Osteocyte (in vitro differentiated cells): ENCODE data around the gene ZSCAN26. TPM values are rescaled to one million over a fixed set of nuclear protein-coding genes. Genes with fewer than 3 reads are reported as not detected.

Source experiments
- DNase-seq: peaks from one replicate; pipeline ENCODE4 v3.0.0; 2021; ENCODE audit warnings: mixed read lengths; ENCODE audit not compliant: unreplicated experiment; ENCODE audit errors: extremely low spot score
- H3K27ac Mint-ChIP-seq: one replicate; pipeline ENCODE4 v1.8.0; 2021; ENCODE audit warnings: mild to moderate bottlenecking, mixed read lengths; ENCODE audit not compliant: unreplicated experiment
- H3K27me3 Mint-ChIP-seq: one replicate; pipeline ENCODE4 v1.8.0; 2021; ENCODE audit warnings: mixed read lengths; ENCODE audit not compliant: unreplicated experiment
- H3K36me3 Mint-ChIP-seq: one replicate; pipeline ENCODE4 v1.8.0; 2021; ENCODE audit warnings: mixed read lengths; ENCODE audit not compliant: unreplicated experiment
- H3K4me1 Mint-ChIP-seq: one replicate; pipeline ENCODE4 v1.8.0; 2021; ENCODE audit warnings: mixed read lengths; ENCODE audit not compliant: unreplicated experiment
- H3K4me3 Mint-ChIP-seq: one replicate; pipeline ENCODE4 v1.8.0; 2021; ENCODE audit warnings: mild to moderate bottlenecking, moderate library complexity, mixed read lengths; ENCODE audit not compliant: unreplicated experiment
- H3K9me3 Mint-ChIP-seq: one replicate; pipeline ENCODE4 v1.8.0; 2021; ENCODE audit warnings: mixed read lengths; ENCODE audit not compliant: unreplicated experiment
- CTCF ChIP-seq: fragments of 200-600 bp; sonication (generic); IDR thresholded peaks from 2 replicates; pipeline ENCODE4 v1.5.0; 2021; ENCODE audit warnings: antibody characterized with exemption, mild to moderate bottlenecking, moderate library complexity
- total RNA-seq: library from RNA; stranded (reverse); gene quantifications from 2 replicates; pipeline ENCODE4 v1.2.1, GENCODE V29; 2021

ZSCAN26 gene
- total RNA-seq, 1 donor from 2014 or later: 19.8 TPM

GRCh38 chr6:28235912-28236452 is 31.0 kb upstream of the ZSCAN26 start:
- no peak for DNase-seq
- H3K4me3 Mint-ChIP-seq: no peak overlapping the region
- no peaks in the 10 kb centered on the region for H3K4me1 Mint-ChIP-seq
- TF ChIP-seq CTCF: no peak
- H3K9me3 Mint-ChIP-seq: no peaks in the 10 kb centered on the region
- no peak overlapping the region for H3K27ac Mint-ChIP-seq
- H3K36me3 Mint-ChIP-seq: peaks cover 35% of the 10 kb centered on the region
- H3K27me3 Mint-ChIP-seq: no peaks in the 10 kb centered on the region

DNA sequence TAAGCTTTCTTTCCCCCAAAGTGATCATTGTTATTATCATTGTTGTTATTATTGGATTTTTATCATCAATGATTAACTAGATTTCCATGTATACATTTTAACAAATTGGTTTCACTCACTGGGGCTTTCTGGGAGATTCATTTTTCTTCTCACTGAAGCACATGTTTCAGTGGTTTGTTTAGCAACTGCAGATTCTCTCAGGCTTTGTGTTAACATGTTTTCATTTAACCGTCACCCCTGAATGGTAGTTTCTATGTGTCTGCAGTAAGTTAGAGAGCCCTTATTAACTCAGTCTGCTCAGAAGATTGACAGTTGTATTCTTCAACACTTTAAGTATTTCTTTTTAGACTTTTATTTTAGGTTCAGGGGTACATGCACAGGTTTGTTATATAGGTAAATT is 27.3 kb upstream of the ZSCAN26 start:
- Mint-ChIP-seq H3K9me3 (no peaks in the 10 kb centered on the region), H3K27ac (no peak overlapping the region), H3K4me3 (no peak overlapping the region), H3K4me1 (no peaks in the 10 kb centered on the region), H3K27me3 (no peaks in the 10 kb centered on the region), H3K36me3 (peaks cover 23% of the 10 kb centered on the region)
- DNase-seq: no peak
- no peak for TF ChIP-seq CTCF

- H3K27ac Mint-ChIP-seq: no peak overlapping the region
- H3K4me3 Mint-ChIP-seq: no peak overlapping the region
- no peaks in the 10 kb centered on the region for H3K4me1 Mint-ChIP-seq
These were observed 26.5 kb upstream of the ZSCAN26 start for GRCh38 chr6:28240471-28240870.

GRCh38 chr6:28243946-28244345 is 23.0 kb upstream of the ZSCAN26 start:
- DNase-seq: no peak
- Mint-ChIP-seq H3K9me3 (no peaks in the 10 kb centered on the region), H3K4me3 (no peak overlapping the region), H3K36me3 (peaks cover 38% of the 10 kb centered on the region), H3K4me1 (no peaks in the 10 kb centered on the region), H3K27me3 (no peaks in the 10 kb centered on the region), H3K27ac (no peak overlapping the region)
- no peak for TF ChIP-seq CTCF

More at GRCh38 chr6:28240471-28240870, 26.5 kb upstream of the ZSCAN26 start:
- Mint-ChIP-seq H3K36me3 (peaks cover 21% of the 10 kb centered on the region), H3K27me3 (no peaks in the 10 kb centered on the region), H3K9me3 (no peaks in the 10 kb centered on the region)
- TF ChIP-seq CTCF: no peak
- no peak for DNase-seq

DNA sequence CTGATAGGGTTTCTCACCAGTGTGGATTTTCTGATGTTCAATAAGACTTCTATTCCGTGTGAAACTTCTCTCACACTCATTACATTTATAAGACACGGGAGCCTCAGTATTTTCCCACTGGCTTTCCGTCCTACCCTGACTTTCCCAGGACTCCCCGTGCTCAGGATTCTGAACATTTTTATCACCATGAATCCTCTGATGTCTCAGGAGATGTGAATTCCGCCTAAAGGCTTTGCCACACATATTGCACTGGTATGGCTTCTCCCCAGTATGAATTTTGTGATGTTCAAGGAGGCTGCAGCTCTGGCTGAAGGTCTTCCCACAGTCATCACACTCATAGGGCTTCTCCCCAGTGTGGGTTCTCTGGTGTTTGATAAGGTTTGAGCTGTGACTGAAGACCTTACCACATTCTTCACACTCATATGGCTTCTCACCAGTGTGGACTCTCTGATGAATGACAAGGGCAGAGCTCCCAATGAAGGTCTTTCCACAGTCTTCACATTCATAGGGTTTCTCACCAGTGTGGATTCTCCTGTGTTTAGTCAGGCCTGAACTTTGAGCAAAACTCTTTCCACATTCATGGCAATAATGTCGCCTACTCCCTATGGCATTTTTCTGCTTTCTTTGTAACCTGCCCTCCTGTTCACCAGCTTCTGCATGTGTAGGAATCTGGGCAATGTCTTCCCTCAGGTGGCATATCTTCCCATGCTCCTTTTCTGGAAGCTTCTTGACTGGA is 21.6 kb upstream of the ZSCAN26 start:
- Mint-ChIP-seq H3K9me3 (no peaks in the 10 kb centered on the region), H3K4me1 (no peaks in the 10 kb centered on the region), H3K4me3 (no peak overlapping the region), H3K27ac (no peak overlapping the region), H3K36me3 (peaks cover 40% of the 10 kb centered on the region), H3K27me3 (no peaks in the 10 kb centered on the region)
- no peak for TF ChIP-seq CTCF
- no peak for DNase-seq
